ENCODE results near the gene MAD1L1. TPM values are rescaled to one million over a fixed set of nuclear protein-coding genes. Genes with fewer than 3 reads are reported as not detected.

Gene MAD1L1
- total and polyA plus RNA-seq, 2 of the 13 experiments (the other 11 are each of a cell fraction or from before 2014, with no cell fraction given), result 17.4 to 64.7 TPM

GRCh38 chr7:2154121-2154520 lies 78.6 kb downstream of the MAD1L1 start:
- no peaks in the 10 kb centered on the region for H3K27me3 ChIP-seq (ENCODE audit: control insufficient read depth in 1 of 2, insufficient read depth in 2 of 2, low read length in 2 of 2)
- H3K9me3 ChIP-seq (ENCODE audit: low read length), result no peaks in the 10 kb centered on the region
- no peak overlapping the region for H3K27ac ChIP-seq (ENCODE audit: extremely low read length, insufficient read depth, low read length)
- POLR2A ChIA-PET, result no interaction called here
- no peaks in the 10 kb centered on the region for H4K20me1 ChIP-seq (ENCODE audit: insufficient read depth, low read length)
- no peak overlapping the region for H3K9ac ChIP-seq (ENCODE audit: insufficient read depth, low read depth, low read length)
- TF ChIP-seq ZSCAN22 (CRISPR knock-in tag; IDR thresholded peaks at IDR 0.05), result no peak
- DNase-seq (ENCODE audit: low spot score), result no peak
- WGBS (ENCODE audit: low lambda C conversion rate), result 92% methylated on average over 6 of the region's 6 CpGs
- H3K79me2 ChIP-seq (ENCODE audit: insufficient read depth, low read length), result peaks cover 5% of the 10 kb centered on the region
- no peak for ATAC-seq
- BruUV-seq (replicated peaks), result no TSS peak
- CTCF ChIA-PET (ENCODE audit: low intra/inter-chr PET ratio, low total read pairs), result no interaction called here
- no peak for FAIRE-seq
- in situ Hi-C loops (cut with HindIII; ENCODE audit: extremely low pct_ligation_motif_present, low pct_unique_long_range_greater_than_20kb) (no loop called here), intact Hi-C loops (cut with micrococcal nuclease; ENCODE audit: unreplicated experiment) (loop anchor here (10.0 kb wide), 1 partner anchor 49 kb away; no protein-coding TSS in a partner anchor)
- H3K4me3 ChIP-seq (replicated peaks in 1 of 3; ENCODE audit: insufficient read depth in 1 of 3, low read depth in 2 of 3, low read length in 3 of 3), result no peak overlapping the region
- no peak overlapping the region for H3K4me2 ChIP-seq (ENCODE audit: low read depth, low read length)
- H2AFZ ChIP-seq (ENCODE audit: low read length), result no peak overlapping the region
- peaks cover 45% of the 10 kb centered on the region for H3K4me1 ChIP-seq (ENCODE audit: insufficient read depth, low read length)
- peaks cover 1 to 27% of the 10 kb centered on the region in 2 experiments; a peak in 4 of 5 replicates for H3K36me3 ChIP-seq (replicated peaks in 1 of 2; ENCODE audit: control insufficient read depth in 1 of 2, insufficient read depth in 2 of 2, low read length in 2 of 2)

- Histone ChIP-seq H3K4me3 (replicated peaks in 1 of 3; ENCODE audit: insufficient read depth in 1 of 3, low read depth in 2 of 3, low read length in 3 of 3) (no peak overlapping the region), H3K79me2 (ENCODE audit: insufficient read depth, low read length) (peaks cover 2% of the 10 kb centered on the region), H3K27me3 (ENCODE audit: control insufficient read depth in 1 of 2, insufficient read depth in 2 of 2, low read length in 2 of 2) (no peaks in the 10 kb centered on the region), H3K4me2 (ENCODE audit: low read depth, low read length) (no peak overlapping the region), H3K36me3 (replicated peaks in 1 of 2; ENCODE audit: control insufficient read depth in 1 of 2, insufficient read depth in 2 of 2, low read length in 2 of 2) (peaks cover 4 to 35% of the 10 kb centered on the region in 2 experiments; a peak in 4 of 5 replicates), H3K27ac (ENCODE audit: extremely low read length, insufficient read depth, low read length) (no peak overlapping the region), H4K20me1 (ENCODE audit: insufficient read depth, low read length) (no peaks in the 10 kb centered on the region), H2AFZ (ENCODE audit: low read length) (no peak overlapping the region), H3K4me1 (ENCODE audit: insufficient read depth, low read length) (peaks cover 41% of the 10 kb centered on the region), H3K9me3 (ENCODE audit: low read length) (no peaks in the 10 kb centered on the region), H3K9ac (ENCODE audit: insufficient read depth, low read depth, low read length) (no peak overlapping the region)
- POLR2A ChIA-PET, result no interaction called here
- WGBS (ENCODE audit: low lambda C conversion rate), result 99% methylated on average over 8 of the region's 9 CpGs
- DNase-seq (ENCODE audit: low spot score) (no peak), ATAC-seq (no peak), FAIRE-seq (no peak)
- intact Hi-C loops (cut with micrococcal nuclease; ENCODE audit: unreplicated experiment), result loop anchor here (10.0 kb wide), 1 partner anchor 48 kb away; no protein-coding TSS in a partner anchor
- BruUV-seq (replicated peaks), result no TSS peak
- CTCF ChIA-PET (ENCODE audit: low intra/inter-chr PET ratio, low total read pairs), result no interaction called here
- TF ChIP-seq RBAK (CRISPR knock-in tag; IDR thresholded peaks at IDR 0.05) (no peak), IKZF1 (IDR thresholded peaks at IDR 0.05) (no peak), MTA1 (CRISPR knock-in tag; IDR thresholded peaks at IDR 0.05; ENCODE audit: borderline replicate concordance) (no peak), MAFF (IDR thresholded peaks at IDR 0.05; ENCODE audit: low read depth, low read length) (no peak), AGO1 (IDR thresholded peaks at IDR 0.05; ENCODE audit: low read depth, low read length, poor library complexity, severe bottlenecking) (no peak), ISX (CRISPR knock-in tag; conservative IDR thresholded peaks at IDR 0.05) (no peak)
- in situ Hi-C loops (cut with HindIII; ENCODE audit: extremely low pct_ligation_motif_present, low pct_unique_long_range_greater_than_20kb), result no loop called here
Observed at GRCh38 chr7:2152646-2153045, 80.1 kb downstream of the MAD1L1 start.

All from HepG2 (cell line).